ENCODE results near the gene SEMA6A. TPM values are rescaled to one million over a fixed set of nuclear protein-coding genes. Genes with fewer than 3 reads are reported as not detected.

Gene SEMA6A
- total and polyA plus RNA-seq, 2 experiments from 2014 or later: 13.2 to 27.6 TPM

DNA sequence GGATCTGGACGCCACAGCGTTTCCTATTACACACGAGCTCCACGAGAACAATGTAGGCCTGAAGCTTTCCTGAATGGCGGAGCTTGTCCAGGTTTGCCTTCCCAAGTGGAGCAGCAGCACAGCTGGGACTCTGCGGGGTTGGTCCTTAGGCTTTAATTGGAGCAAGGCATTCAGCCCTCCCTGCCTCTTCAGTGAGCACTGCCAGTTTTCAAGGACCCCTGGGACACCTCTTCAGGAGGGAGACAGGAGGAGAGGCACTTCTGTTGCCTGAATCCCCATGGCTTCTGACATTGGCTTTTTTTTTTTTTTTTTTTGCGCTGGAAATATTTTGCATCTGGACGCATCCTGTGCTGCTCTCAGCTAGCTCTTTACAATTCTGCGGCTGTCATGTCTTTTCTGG is 179.4 kb downstream of the SEMA6A start:
- H3K4me3 ChIP-seq: no peak overlapping the region
- no peak for DNase-seq (ENCODE audit: low read depth in 1 of 2, low spot score in 1 of 2)
- no peaks in the 10 kb centered on the region for H3K27me3 ChIP-seq
- H3K27ac ChIP-seq: no peak overlapping the region
- no peaks in the 10 kb centered on the region for H3K36me3 ChIP-seq
- TF ChIP-seq, protein P1, sequence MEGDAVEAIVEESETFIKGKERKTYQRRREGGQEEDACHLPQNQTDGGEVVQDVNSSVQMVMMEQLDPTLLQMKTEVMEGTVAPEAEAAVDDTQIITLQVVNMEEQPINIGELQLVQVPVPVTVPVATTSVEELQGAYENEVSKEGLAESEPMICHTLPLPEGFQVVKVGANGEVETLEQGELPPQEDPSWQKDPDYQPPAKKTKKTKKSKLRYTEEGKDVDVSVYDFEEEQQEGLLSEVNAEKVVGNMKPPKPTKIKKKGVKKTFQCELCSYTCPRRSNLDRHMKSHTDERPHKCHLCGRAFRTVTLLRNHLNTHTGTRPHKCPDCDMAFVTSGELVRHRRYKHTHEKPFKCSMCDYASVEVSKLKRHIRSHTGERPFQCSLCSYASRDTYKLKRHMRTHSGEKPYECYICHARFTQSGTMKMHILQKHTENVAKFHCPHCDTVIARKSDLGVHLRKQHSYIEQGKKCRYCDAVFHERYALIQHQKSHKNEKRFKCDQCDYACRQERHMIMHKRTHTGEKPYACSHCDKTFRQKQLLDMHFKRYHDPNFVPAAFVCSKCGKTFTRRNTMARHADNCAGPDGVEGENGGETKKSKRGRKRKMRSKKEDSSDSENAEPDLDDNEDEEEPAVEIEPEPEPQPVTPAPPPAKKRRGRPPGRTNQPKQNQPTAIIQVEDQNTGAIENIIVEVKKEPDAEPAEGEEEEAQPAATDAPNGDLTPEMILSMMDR (IDR thresholded peaks at IDR 0.05; ENCODE audit: low read depth, low read length): no peak
- H3K4me1 ChIP-seq (ENCODE audit: low read depth): no peaks in the 10 kb centered on the region
- no peaks in the 10 kb centered on the region for H3K9me3 ChIP-seq (ENCODE audit: low read depth)

- H3K27ac ChIP-seq: no peak overlapping the region
- no peak for DNase-seq (ENCODE audit: low read depth in 1 of 2, low spot score in 1 of 2)
- no peak overlapping the region for H3K4me3 ChIP-seq
- TF ChIP-seq, protein P1 (IDR thresholded peaks at IDR 0.05; ENCODE audit: low read depth, low read length): no peak
- H3K4me1 ChIP-seq (ENCODE audit: low read depth): no peaks in the 10 kb centered on the region
- no peaks in the 10 kb centered on the region for H3K27me3 ChIP-seq
- no peaks in the 10 kb centered on the region for H3K9me3 ChIP-seq (ENCODE audit: low read depth)
- H3K36me3 ChIP-seq: no peaks in the 10 kb centered on the region
Measured at GRCh38 chr5:116394186-116394867, 180.3 kb downstream of the SEMA6A start.

Data from cardiac muscle cell (in vitro differentiated cells and primary cell).